ENCODE results near the gene CDK1.

DNA sequence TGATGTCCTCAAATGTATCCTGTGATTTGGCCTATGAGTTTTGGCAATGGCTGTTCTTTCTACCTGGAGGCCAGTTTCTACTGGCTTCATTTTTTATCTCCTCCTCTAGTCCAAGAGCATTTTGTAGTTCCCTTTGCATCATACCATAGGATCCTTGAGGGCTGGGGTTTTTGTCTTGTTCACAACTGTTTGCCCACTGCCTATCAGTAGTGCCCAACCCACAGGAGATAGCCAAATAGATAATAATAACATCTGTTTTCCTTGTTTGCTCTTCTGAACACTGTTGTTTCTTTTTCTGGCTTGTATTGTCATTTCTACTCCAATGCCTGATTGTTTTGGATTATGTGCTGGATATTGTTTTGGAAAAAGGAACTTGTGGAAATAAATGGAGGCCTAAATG is 3.4 kb downstream of the CDK1 start:
- TF ChIP-seq EZH2 (IDR thresholded peaks at IDR 0.05; ENCODE audit: borderline replicate concordance, insufficient read depth, low read depth, low read length, poor library complexity, severe bottlenecking): no peak
- TF ChIP-seq, protein P1, sequence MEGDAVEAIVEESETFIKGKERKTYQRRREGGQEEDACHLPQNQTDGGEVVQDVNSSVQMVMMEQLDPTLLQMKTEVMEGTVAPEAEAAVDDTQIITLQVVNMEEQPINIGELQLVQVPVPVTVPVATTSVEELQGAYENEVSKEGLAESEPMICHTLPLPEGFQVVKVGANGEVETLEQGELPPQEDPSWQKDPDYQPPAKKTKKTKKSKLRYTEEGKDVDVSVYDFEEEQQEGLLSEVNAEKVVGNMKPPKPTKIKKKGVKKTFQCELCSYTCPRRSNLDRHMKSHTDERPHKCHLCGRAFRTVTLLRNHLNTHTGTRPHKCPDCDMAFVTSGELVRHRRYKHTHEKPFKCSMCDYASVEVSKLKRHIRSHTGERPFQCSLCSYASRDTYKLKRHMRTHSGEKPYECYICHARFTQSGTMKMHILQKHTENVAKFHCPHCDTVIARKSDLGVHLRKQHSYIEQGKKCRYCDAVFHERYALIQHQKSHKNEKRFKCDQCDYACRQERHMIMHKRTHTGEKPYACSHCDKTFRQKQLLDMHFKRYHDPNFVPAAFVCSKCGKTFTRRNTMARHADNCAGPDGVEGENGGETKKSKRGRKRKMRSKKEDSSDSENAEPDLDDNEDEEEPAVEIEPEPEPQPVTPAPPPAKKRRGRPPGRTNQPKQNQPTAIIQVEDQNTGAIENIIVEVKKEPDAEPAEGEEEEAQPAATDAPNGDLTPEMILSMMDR (IDR thresholded peaks at IDR 0.05): no peak

Data from B cell (primary cell).